OCI-LY7 (cell line): Measurements from ENCODE around the gene BRMS1. TPM values are rescaled to one million over a fixed set of nuclear protein-coding genes. Genes with fewer than 3 reads are reported as not detected.

Experiments used
- BruUV-seq: library from RNA; stranded (reverse); fragments of 400-500 nt; replicated peaks from 2 replicates; lab custom pipeline; 2021; lab: Mats Ljungman, UMichigan
- CTCF ChIA-PET: fragments of 300-600 bp; sonication (Branson Sonifier 250); formaldehyde crosslinking; loops from one replicate; lab custom pipeline; 2022; ENCODE audit warnings: antibody characterized with exemption; ENCODE audit not compliant: unreplicated experiment; lab: Charles Lee
- POLR2A ChIA-PET: fragments of 300-600 bp; sonication (Branson Sonifier 250); formaldehyde crosslinking; loops from one replicate; lab custom pipeline; 2022; ENCODE audit warnings: antibody characterized with exemption; lab: Charles Lee
- DNase-seq: peaks from one replicate; pipeline ENCODE4 v3.0.0-alpha.2; 2015; ENCODE audit warnings: low spot score
- H2AFZ ChIP-seq: fragments of 200-600 bp; sonication (generic), shearing (Covaris generic); 2 replicates; pipeline ENCODE4 v1.6.1; 2014; ENCODE audit warnings: mild to moderate bottlenecking, antibody characterized with exemption, low read length, moderate library complexity
- H3K27ac ChIP-seq: fragments of 200-600 bp; sonication (generic); 2 replicates; pipeline ENCODE4 v1.5.1; 2014; ENCODE audit warnings: mixed run types, low read depth, mild to moderate bottlenecking, moderate library complexity, low read length, inconsistent platforms; ENCODE audit not compliant: poor library complexity, severe bottlenecking
- H3K36me3 ChIP-seq: fragments of 200-600 bp; sonication (generic); 2 replicates; pipeline ENCODE4 v1.6.1; 2014; ENCODE audit warnings: mild to moderate bottlenecking, antibody characterized with exemption, low read length, moderate library complexity, mixed read lengths; ENCODE audit not compliant: insufficient read depth
- H3K4me1 ChIP-seq: fragments of 200-600 bp; sonication (generic); 2 replicates; pipeline ENCODE4 v1.5.1; 2014; ENCODE audit warnings: mild to moderate bottlenecking, low read length; ENCODE audit not compliant: insufficient read depth, poor library complexity, severe bottlenecking
- H3K4me2 ChIP-seq: fragments of 200-600 bp; sonication (generic); 2 replicates; pipeline ENCODE4 v1.6.1; 2014; ENCODE audit warnings: mild to moderate bottlenecking, low read length
- H3K4me3 ChIP-seq: fragments of 200-600 bp; sonication (generic); 2 replicates; pipeline ENCODE4 v1.5.1; 2014; ENCODE audit warnings: mild to moderate bottlenecking, low read depth, low read length; ENCODE audit not compliant: poor library complexity, severe bottlenecking
- H3K79me2 ChIP-seq: fragments of 200-600 bp; sonication (generic); 2 replicates; pipeline ENCODE4 v1.6.1; 2016; ENCODE audit warnings: low read depth, mild to moderate bottlenecking, low read length, moderate library complexity, mixed read lengths; ENCODE audit not compliant: insufficient read depth
- H3K9me2 ChIP-seq: fragments of 200-600 bp; sonication (generic); 2 replicates; pipeline ENCODE4 v1.6.1; 2016; ENCODE audit warnings: mild to moderate bottlenecking, low read length, mixed read lengths; ENCODE audit not compliant: insufficient read depth
- H3K9me3 ChIP-seq: fragments of 200-600 bp; sonication (generic); 2 replicates; pipeline ENCODE4 v1.6.1; 2014; ENCODE audit warnings: mild to moderate bottlenecking, mixed run types, low read length, mixed read lengths
- H4K20me1 ChIP-seq: fragments of 200-600 bp; sonication (generic); 2 replicates; pipeline ENCODE4 v1.6.1; 2014; ENCODE audit warnings: mild to moderate bottlenecking, antibody characterized with exemption, low read length, moderate library complexity, mixed read lengths; ENCODE audit not compliant: insufficient read depth
- EZH2phosphoT487 ChIP-seq: fragments of 200-600 bp; sonication (generic); IDR thresholded peaks from 2 replicates; pipeline ENCODE4 v1.6.1; 2018; ENCODE audit warnings: low read depth, borderline replicate concordance, mild to moderate bottlenecking, mixed run types, antibody characterized with exemption, low read length, moderate library complexity, mixed read lengths
- intact Hi-C: fragments of 100-400 bp; cut with micrococcal nuclease; formaldehyde crosslinking; loops from one replicate; pipeline ENCODE4 v1.10.0; 2022; ENCODE audit not compliant: unreplicated experiment
- total RNA-seq, 2 experiments: library from RNA; depleted of rRNA in 1 of 2; stranded (reverse); fragments of >200 nt in 1 of 2; shearing (Covaris generic) in 1 of 2; gene quantifications; 2 replicates each; pipeline ENCODE4 v1.2.3, GENCODE V29; 2014 to 2022
- TF ChIP-seq, protein P1 (sequence below): fragments of 200-600 bp; sonication (generic); conservative IDR thresholded peaks from 2 replicates; pipeline ENCODE4 v1.5.1; 2014; ENCODE audit warnings: mild to moderate bottlenecking, antibody characterized with exemption, low read length, moderate library complexity, mixed read lengths

Gene BRMS1
- total RNA-seq, 2 experiments from 2014 or later, result 43.1 to 43.8 TPM

DNA sequence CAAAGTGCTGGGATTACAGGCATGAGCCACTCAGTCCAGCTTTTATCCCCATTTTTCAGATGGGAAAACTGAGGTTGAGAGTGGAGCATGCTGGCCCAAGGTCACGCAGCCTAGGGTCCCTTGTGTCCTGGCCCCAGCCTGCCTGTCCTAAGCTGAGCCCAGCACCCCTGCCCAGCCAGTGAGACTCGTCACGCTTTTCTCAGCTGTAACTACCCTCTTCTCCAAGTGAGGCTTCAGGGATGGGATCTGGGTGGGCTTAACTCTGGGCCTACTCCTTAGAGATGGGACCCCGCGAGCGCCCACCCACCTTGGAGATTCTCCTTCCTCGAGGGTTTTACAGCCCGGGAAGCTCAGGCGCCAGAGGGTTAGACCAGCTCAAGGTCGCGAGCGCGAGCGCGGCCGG lies 53.6 kb downstream of the BRMS1 start:
- Histone ChIP-seq H3K9me3 (no peaks in the 10 kb centered on the region), H3K4me2 (no peak overlapping the region), H3K36me3 (no peaks in the 10 kb centered on the region), H3K4me3 (no peak overlapping the region), H3K4me1 (peaks cover 18% of the 10 kb centered on the region), H3K9me2 (no peaks in the 10 kb centered on the region), H4K20me1 (no peaks in the 10 kb centered on the region), H3K27ac (no peak overlapping the region), H2AFZ (no peak overlapping the region), H3K79me2 (peaks cover 9% of the 10 kb centered on the region; the same call in 1 of the 2 replicates)
- no peak for DNase-seq
- intact Hi-C loops, result no loop called here
- no TSS peak for BruUV-seq
- CTCF ChIA-PET, result interaction anchor here (0.6 kb wide), 1 partner anchor 766 kb away, joined by 6 read pairs; no protein-coding TSS in a partner anchor
- TF ChIP-seq, protein P1, sequence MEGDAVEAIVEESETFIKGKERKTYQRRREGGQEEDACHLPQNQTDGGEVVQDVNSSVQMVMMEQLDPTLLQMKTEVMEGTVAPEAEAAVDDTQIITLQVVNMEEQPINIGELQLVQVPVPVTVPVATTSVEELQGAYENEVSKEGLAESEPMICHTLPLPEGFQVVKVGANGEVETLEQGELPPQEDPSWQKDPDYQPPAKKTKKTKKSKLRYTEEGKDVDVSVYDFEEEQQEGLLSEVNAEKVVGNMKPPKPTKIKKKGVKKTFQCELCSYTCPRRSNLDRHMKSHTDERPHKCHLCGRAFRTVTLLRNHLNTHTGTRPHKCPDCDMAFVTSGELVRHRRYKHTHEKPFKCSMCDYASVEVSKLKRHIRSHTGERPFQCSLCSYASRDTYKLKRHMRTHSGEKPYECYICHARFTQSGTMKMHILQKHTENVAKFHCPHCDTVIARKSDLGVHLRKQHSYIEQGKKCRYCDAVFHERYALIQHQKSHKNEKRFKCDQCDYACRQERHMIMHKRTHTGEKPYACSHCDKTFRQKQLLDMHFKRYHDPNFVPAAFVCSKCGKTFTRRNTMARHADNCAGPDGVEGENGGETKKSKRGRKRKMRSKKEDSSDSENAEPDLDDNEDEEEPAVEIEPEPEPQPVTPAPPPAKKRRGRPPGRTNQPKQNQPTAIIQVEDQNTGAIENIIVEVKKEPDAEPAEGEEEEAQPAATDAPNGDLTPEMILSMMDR, result no peak
- TF ChIP-seq EZH2phosphoT487, result no peak
- POLR2A ChIA-PET, result no interaction called here

- ChIA-PET CTCF (no interaction called here), POLR2A (no interaction called here)
- TF ChIP-seq EZH2phosphoT487, result no peak
- TF ChIP-seq, protein P1, result no peak
- H3K9me3 ChIP-seq, result no peaks in the 10 kb centered on the region
- H4K20me1 ChIP-seq, result no peaks in the 10 kb centered on the region
- no peak overlapping the region for H3K27ac ChIP-seq
- intact Hi-C loops, result no loop called here
- H3K79me2 ChIP-seq, result peaks cover 9% of the 10 kb centered on the region; the same call in 1 of the 2 replicates
- H3K4me2 ChIP-seq, result peak overlapping the region; percentile 85
- no peak overlapping the region for H2AFZ ChIP-seq
- peak overlapping the region; percentile 88 for H3K4me3 ChIP-seq
- no peaks in the 10 kb centered on the region for H3K9me2 ChIP-seq
- BruUV-seq, result no TSS peak
- H3K4me1 ChIP-seq, result peaks cover 18% of the 10 kb centered on the region
- peaks cover 3% of the 10 kb centered on the region; the same call in 1 of the 2 replicates for H3K36me3 ChIP-seq
- DNase-seq, result no peak
Measured at GRCh38 chr11:66290330-66290621, 54.6 kb downstream of the BRMS1 start.

- H3K79me2 ChIP-seq, result peaks cover 9% of the 10 kb centered on the region; the same call in 1 of the 2 replicates
- H3K4me3 ChIP-seq, result peak overlapping the region; percentile 88
- no peaks in the 10 kb centered on the region for H4K20me1 ChIP-seq
- intact Hi-C loops, result loop anchor here (2.0 kb wide), 1 partner anchor 39 kb away; no protein-coding TSS in a partner anchor
- DNase-seq, result peak; percentile 81
- TF ChIP-seq, protein P1, result no peak
- TF ChIP-seq EZH2phosphoT487, result no peak
- ChIA-PET CTCF (interaction anchor here (0.6 to 1.1 kb wide), 5 partner anchors 22 to 263 kb away, joined by 3 to 8 read pairs (median 5); no protein-coding TSS in a partner anchor), POLR2A (interaction anchor here (0.6 to 2.0 kb wide), 9 partner anchors 8 to 472 kb away, joined by 3 to 13 read pairs (median 4); no protein-coding TSS in a partner anchor)
- H3K36me3 ChIP-seq, result peaks cover 8% of the 10 kb centered on the region; the same call in 1 of the 2 replicates
- H3K4me1 ChIP-seq, result peaks cover 23% of the 10 kb centered on the region
- no peaks in the 10 kb centered on the region for H3K9me3 ChIP-seq
- BruUV-seq, result no TSS peak
- H3K27ac ChIP-seq, result peak overlapping the region; percentile 37
- H3K4me2 ChIP-seq, result peak overlapping the region; percentile 85
- peak overlapping the region; percentile 73 for H2AFZ ChIP-seq
- no peaks in the 10 kb centered on the region for H3K9me2 ChIP-seq
Measured at GRCh38 chr11:66289548-66290329, 55.2 kb downstream of the BRMS1 start.
